ENCODE results near the gene USP3.

USP3 gene, protein sequence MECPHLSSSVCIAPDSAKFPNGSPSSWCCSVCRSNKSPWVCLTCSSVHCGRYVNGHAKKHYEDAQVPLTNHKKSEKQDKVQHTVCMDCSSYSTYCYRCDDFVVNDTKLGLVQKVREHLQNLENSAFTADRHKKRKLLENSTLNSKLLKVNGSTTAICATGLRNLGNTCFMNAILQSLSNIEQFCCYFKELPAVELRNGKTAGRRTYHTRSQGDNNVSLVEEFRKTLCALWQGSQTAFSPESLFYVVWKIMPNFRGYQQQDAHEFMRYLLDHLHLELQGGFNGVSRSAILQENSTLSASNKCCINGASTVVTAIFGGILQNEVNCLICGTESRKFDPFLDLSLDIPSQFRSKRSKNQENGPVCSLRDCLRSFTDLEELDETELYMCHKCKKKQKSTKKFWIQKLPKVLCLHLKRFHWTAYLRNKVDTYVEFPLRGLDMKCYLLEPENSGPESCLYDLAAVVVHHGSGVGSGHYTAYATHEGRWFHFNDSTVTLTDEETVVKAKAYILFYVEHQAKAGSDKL

DNA sequence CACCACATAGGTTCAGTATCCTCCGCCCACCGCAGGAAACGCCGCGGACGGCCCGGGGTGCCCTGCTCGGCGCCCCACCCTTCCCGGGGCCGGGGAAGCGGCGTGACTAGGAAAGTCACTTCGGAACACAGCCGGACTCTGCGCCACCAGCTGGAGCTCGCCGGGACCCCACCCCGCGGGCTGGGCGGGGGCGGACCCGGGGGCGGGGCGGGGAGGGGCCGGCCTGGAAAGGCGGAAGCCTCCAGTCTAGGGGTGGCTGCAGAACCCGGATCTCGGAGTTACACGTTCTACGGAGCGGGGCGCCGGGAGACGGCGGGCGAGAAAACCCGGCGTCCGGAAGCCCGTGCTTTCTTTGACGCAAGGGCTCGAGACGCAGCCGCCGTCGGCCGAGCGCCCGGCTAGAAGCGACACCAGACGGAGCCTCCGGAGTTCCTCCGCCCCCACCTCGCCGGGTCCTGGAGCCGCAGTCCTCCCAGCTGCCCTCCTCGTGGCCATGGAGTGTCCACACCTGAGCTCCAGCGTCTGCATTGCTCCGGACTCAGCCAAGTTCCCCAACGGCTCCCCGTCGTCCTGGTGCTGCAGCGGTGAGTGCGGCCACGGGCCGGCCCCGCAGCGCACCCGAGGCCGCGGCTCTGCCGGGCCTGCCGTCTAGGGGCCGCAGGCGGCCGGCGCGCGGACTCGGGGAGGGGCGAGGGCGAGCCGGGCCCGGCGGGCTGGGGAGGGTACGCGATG is at the start of gene USP3:
TSS of gene USP3 (plus strand) at position 347 of the 732 bp plus-strand sequence. CDS start at position 494, 147 bp downstream.
- peak; percentile 50 for DNase-seq (ENCODE audit: low spot score)

DNA sequence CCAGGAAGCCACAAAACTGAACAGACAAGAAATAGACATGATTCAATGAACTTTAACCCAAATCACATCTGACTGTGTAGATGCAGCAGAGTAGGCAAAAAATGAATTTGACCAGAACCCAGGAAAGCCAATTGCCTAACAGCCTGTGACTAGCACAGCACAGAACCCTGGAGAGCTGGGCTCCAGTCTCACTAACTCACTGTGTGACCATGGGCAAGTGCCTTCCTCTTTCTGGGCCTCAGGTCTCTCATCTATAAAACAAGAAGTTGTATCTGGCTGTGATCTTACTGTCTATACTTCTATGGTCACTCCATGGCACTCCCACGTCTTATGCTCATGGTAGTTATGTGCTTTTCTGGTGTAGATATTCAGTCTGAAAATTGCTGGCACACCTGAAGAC is 48.1 kb upstream of the USP3 start:
- DNase-seq (ENCODE audit: low spot score) = no peak

DNA sequence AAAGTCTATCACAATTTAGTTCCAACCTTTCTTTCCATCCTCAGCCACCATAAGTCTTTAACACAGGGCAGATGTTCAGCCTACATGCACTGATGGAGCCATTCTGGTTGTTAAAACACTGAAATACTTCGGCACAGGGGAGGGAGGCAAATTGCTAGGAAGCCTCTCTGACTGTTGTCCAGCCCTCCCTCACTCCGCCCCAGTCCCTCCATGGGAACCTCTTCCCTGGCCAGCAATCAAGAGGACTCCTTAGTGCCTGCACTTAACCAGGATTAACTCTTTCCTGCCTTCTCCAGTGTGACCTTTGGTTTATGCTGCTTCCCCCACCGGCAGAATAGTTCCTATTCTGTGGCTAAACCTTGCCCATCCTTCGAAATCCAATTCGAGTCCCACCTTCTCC is 47.0 kb upstream of the USP3 start:
- no peak for DNase-seq (ENCODE audit: low spot score)

DNA sequence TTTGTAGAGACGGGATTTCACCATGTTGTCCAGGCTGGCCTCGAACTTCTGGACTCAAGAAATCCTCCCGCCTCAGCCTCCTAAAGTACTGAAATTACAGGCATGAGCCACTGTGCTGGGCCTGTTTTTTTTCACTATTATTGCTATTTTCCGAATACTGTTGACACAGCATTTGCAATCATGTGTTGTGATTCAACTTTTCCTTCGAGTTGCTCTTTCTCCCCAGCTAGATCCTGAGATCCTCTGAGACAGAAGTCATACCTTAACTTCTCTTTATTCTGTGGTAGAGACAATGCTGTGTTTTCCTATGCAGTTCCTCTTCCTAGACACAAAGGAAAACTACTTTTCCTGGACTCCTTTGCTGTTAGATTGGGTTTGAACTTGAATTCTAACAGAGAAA is 46.4 kb upstream of the USP3 start:
- no peak for DNase-seq (ENCODE audit: low spot score)

DNA sequence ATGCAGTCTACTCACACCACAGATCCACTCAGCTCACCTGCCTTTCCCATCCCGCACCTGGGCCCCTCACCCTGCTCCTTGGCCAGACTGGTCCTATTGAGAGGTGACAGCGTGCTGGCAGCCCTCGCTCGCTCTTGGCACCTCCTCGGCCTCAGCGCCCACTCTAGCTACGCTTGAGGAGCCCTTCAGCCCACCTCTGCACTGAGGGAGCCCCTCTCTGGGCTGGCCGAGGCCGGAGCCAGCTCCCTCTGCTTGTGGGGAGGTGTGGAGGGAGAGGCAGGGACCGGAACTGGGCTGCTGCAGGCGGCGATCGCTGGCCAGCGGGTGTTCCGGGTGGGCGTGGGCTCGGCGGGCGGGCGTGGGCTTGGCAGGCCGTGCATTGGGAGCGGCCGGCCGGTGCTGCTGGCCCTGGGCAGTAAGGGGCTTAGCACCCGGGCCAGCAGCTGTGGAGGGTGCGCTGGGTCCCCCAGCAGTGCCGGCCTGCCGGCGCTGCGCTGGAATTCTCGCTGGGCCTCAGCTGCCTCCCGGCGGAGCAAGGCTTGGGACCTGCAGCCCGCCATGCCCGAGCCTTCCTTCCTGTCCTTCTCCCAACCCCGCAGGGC is 45.5 kb upstream of the USP3 start:
- DNase-seq (ENCODE audit: low spot score) = no peak

DNA sequence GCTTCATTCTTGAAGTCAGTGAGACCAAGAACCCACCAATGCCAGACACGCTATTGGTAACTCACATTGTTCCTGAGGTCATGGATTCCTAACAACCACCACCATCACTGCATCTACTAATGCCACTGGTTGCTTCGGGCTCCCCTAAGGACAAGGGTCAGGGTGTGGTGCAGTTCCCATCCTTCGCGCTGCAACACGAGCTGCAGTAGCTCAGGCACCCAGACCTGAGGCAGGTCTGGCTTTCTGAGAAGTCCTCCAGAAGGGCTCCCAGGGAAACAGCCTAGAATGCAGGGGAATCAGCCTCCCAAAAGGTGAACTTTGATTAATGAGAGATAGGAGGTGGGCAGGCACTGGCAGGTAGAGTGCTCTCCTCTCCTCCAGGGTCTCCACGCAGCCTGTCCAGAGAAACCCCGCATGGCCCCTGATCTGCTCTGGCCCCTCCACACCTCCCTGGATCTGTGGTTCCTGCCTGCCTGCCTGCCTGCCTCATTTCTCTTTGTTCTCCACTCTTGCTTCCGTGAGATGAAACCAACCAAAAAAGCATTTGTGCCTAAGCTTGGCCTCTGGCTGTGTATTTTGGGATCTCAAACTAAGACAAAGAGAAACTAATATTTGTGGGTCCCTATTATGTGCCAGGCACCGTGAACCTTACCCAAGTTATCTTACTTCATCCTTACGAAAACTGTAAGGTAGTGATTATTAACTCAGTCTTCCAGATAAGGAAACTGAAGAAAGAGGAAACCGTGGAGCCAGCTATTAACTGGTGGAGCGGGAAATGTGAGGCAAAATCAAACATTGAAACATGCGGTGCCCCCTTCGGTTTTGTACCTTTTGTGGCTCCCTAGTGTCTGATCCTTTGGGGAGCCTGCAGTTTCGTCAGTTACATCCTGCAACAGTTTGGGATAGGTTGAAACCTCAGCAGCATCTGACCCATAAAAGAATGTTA is 43.9 kb upstream of the USP3 start:
- no peak for DNase-seq (ENCODE audit: low spot score)

DNA sequence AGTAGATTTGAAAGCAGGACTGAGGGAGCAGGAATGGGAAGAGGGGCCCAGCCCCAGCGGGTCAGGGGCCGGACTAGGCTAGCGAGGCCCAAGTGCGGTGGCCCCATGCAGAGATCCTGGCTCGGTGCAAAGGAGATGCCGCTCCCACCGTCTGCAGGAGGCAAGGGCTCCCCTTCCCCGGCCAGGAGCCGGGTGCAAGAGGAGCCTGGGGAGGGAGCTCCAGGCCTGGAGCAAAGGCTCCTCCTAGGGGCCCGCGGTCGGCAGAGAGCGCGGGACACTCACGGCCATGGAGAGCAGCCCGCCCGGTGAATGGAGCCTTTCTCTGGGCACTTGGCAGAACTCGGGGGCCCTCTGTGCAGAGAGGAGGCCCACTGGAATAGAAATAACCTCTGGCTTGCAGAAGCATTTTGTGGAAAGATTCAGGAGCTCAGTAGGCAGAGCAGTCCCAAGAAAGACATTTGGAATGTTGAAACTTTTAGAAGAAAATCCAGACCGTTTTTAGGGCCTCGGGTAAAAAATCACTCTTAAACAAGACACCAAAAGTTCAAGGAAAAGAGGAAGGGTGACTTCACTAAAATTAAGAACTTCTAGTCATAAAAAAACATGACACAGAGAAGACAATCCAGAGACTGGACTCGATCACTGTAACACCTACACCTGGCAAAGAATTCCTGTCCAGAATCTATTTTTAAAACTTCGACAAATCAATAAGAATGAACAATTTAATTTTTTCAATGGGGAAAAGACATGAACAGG is 43.0 kb upstream of the USP3 start:
- DNase-seq (ENCODE audit: low spot score) = no peak

DNA sequence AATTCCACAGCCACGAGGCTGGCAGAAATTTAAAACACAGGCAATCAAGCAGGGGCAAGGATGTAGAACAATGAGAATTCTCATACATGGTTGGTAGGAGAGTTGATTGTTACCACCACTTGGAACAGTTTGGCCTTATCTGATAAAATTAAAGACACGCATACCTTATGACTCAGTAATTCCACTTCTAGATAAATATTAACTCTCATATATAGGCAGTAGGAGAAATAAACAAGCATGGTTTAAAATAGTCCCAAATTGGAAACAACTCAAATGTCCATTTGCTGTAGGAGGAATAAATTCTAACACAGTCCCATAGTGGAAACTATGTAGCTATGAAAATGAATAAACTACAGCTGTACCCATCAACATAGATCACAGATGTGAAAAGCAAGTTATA is 42.3 kb upstream of the USP3 start:
- no peak for DNase-seq (ENCODE audit: low spot score)

DNA sequence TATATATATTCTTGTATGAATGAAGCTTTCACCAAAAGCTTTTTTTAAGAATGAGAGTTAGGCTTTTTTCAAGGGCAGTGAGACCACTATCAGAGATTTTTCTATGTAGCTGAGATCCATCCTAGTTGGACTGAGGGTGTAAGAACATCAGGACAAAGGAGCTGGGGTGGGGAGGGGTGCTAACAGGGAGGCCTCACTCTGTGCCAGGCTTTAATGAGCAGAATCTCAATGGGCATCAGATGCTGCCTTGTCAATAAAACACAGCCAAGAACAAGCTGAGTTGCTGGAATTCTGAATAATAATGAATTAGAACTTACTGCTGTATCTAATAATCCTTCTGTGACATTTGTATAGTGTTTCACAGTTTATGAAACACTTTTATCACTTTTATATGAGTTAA is 41.4 kb upstream of the USP3 start:
- no peak for DNase-seq (ENCODE audit: low spot score)

DNA sequence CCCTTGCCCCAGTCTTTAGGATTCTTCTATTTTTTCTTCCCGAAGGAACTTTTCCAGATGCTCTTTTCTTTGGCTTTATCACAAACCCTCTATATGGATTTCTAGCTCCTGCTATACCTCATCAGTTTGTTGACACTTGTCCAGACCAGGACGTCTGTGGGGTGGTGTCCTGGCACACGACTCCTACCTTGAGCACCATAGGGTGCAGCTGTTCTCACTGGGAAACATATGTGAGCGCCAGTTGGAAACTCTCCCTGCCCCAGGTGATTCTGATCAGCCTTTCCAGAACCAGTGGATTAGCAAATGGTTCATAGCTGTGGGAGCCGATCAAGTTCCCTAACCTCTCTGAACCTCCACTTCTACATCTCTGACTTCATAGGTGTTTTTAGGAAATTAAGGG is 40.6 kb upstream of the USP3 start:
- no peak for DNase-seq (ENCODE audit: low spot score)

DNA sequence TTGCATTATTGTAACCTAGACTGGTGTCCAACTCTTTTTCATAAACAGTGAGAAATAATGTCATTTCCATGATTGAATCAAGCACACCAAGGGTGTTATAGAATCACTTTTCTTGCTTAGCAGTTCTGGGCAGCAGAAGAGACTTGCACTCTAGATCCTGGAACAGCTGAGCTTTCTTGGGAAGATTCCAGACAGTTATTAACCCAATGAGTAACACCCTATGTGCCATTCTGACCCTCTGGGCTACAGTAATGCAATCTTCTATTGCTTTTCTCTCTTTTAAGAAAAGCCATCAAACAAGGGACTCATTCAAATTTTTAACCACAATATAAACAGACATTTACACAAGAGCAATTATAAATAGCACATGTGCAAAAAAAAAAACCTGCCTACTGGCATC is 39.3 kb upstream of the USP3 start:
- no peak for DNase-seq (ENCODE audit: low spot score)

DNA sequence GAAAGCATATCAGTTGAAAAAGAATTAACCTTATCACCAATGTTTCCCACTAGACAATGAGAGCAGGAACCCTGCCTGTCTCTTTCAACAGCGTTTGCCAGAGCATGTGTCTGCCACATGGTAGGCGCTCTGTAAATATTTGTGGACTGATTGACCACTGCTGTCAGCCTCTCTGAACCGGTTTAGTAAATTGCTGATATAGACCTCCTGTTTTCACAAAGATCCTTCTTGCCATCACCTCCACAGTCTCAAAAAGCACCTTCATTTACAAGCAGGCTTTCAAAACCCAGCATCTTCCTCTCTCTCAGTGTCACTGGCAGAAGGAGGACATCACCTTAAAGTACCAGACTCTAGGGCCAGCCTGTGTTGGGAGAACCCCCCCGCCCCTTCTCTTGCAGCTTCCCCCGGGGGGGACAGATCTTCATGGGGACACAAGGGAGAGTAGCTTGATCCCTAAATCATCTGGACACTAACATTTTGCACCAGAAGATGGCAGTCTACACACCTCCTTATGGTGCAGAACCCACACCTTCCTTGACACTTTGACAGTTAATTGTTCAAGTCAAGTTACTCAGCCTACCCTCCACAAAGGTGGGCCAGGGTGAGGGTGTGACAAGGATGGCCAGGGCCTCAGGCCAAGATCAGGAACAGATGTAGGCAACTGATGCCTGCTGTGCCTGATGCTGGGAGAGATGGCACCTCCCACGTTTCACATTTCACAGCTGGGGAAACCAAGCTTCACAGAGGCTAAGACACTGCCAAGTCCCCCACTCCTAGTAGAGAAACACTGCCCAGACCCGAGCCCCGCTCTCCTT is 37.8 kb upstream of the USP3 start:
- peak; percentile 61 for DNase-seq (ENCODE audit: low spot score)

DNA sequence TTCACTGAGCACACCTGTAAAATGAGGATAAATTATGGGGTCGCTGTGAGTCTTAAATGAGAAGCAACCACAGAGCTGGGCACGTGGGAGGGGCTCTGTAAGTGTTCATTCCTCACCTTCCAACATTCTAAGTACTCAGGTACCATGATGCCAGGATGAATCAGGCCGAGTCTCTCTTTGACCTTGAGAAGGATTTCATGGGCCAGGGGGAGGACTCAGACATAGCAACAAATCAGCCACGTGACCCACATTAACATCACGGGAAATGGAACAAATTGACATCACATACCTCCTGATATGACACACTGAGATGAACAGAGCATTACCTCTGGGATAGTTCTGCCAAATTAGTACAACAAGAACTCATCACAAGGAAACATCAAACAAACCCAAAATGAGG is 35.2 kb upstream of the USP3 start:
- no peak for DNase-seq (ENCODE audit: low spot score)

DNA sequence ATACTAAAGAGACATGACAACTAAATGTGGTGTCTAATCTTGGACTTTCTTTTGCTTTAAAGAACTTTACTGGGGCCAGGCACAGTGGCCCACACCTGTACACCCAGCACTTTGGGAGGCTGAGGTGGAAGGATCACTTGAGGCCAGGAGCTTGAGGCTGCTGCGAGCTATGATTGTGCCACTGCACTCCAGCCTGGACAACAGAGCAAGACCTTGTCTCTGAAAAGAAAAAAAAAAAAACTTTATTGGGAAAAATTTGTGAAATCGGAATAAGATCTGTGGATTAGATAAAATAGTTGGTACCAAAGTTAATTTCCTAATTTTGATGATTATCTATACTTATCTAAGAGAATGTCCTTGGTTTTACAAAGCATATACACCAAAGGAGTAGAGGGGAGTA is 34.4 kb upstream of the USP3 start:
- DNase-seq (ENCODE audit: low spot score) = no peak

DNA sequence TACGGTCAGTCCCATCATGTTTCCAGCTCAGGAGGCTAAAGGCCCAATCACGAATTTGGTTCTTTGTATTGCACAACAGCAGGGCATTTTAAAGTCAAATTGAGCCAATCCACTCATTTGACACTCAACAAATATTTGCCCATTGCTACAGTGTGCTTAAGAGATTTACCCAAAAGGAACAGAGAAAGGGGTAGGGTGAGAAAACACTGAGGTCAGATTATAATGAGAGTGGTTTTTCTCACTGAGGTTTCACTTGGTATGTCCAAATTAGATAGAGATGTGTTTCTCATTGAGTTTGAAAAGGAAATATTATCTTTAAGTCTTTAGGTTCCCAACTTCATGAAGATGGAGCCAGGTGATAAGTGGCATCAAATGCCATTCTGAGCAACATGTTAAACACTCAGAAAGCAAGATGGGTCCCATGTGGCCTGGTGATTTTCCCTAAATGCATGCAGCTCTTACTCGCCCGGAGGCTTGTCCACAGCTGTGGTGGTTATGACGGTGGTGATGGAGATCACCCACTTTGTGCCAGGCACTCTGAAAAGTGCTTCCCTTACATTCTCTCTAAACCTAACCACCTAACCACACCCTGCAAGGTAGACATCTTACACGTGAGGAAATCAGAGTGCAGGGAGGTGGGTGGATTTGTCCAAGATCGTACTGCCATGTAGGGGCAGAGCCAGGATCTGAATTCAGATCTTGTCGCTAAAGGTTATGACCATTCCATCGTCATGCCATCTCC is 31.2 kb upstream of the USP3 start:
- no peak for DNase-seq (ENCODE audit: low spot score)

DNA sequence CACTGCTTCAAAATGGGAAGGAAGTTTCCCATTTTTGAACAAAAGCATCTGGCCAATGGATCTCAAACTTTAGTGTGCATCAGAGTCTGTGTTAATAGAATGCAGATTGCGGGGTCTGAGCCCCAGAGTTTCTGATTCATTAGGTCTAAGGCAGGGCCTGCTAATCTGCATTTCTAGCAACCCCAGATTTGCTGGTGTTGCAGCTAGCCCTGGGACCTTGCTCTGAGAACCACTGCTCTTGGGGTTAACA is 30.7 kb upstream of the USP3 start:
- DNase-seq (ENCODE audit: low spot score) = no peak

DNA sequence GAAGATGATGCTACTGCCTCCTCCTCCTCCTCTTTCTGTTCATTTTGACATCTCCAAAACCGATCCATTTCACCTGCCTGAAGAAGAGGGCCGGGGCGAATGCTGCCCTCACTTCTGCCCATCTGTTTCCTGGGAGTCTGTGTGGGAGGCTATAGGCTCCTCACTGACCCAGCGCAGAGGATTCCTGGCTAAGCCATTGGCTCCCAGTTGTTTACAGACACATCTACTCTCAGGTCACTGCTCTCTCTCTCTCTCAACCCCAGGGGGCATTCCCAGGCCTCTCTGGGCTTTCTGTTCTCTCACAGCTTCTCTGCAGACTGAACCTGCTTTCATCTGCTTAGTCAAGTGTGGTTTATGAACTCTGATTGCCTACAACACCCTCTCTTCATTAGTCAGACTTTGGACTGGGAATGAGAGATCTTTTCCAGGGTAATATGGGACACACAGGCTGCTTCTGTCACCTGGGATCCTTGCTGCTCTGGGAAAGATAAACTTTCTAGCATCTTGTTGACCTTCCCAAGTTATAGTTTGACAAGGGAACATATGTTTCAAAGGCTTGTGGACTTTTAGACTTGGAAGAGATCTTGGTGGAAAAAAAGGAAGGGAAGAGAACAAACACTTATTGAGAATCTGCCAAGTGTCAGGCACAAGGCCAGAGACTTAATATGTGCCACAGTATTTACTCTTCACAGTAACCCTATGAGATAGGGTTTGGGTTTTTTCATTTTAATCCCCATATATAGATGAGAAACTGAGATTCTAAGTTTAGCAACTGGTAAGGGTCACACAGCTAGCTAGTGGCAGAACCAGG is 30.2 kb upstream of the USP3 start:
- DNase-seq (ENCODE audit: low spot score) = peak; percentile 43

DNA sequence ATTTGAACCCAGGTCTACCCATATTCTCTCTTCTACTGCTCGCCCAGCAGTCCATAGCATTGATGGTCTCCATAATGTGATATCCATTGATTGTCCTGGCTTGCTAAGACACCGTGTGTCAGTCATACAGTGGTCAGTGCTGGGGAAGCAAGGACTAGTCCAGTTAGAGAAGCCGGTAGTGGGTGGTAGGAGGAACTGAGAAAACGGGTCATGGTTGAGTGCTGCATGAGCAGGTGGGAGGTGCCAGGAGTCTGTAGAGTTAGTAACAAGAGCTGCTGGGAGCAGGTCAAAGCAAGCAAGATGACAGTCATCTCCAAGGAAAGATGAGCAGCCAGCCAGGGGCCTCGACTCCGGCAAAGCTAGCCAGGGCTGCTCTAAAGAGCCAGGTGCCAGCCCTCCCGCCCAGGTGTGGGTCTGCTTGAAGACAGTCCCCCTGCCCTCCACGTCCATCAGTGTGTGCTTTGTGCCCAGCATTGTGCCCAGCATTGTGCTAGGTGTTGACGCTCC is 29.5 kb upstream of the USP3 start:
- DNase-seq (ENCODE audit: low spot score) = no peak

DNA sequence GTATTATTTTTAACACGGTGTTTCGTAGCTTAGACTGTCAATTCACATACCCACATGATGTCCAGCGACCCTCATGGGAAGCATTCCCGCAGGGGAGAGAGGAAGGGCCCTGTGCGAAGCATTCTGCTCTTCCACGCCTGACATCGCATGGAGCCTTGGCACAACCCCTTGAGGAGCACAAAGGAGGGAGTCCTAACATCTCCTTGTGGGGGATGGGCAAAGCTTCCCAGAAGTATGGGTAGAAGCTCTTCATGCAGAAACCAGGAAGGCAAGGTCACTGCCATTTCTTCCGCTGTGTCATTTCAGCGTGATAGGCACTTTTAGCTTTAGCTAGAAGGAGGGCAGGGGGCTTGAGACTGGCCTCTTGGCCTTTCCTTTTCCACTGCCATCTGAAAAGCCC is 28.7 kb upstream of the USP3 start:
- DNase-seq (ENCODE audit: low spot score) = no peak

All from HuH-7.5 (cell line).